Measurements from ENCODE around the gene PNLIPRP1. TPM values are rescaled to one million over a fixed set of nuclear protein-coding genes. Genes with fewer than 3 reads are reported as not detected.

The PNLIPRP1 gene
- total RNA-seq, 1 experiment from 2014 or later = not detected

GRCh38 chr10:116637830-116638229 lies 47.1 kb downstream of the PNLIPRP1 start:
- H3K9me3 ChIP-seq = no peaks in the 10 kb centered on the region; the same call in 1 of the 2 replicates
- no peaks in the 10 kb centered on the region for H3K36me3 ChIP-seq
- no peak overlapping the region for H3K4me3 ChIP-seq
- H3K27me3 ChIP-seq = no peaks in the 10 kb centered on the region; the same call in none of the 2 replicates
- no peak for DNase-seq

DNA sequence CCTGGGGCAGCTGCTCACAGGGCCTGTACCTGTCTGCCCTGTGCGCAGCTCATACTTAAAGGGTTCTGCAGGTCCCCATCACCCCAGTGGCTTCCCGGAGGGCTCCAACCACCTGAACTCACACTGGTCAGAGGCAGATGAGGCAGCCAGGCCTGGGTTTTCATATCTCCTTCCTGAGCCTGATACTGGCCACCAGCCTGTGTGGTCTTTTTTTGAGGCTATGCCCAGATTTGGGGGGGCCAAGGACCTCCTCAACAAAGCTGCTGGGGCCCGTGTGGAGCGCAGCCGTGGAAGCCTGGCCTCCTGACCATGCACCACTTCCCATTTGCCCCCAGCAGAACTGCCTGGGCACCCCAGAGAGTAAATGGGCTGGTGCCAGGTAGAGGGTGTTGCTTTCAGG lies 55.7 kb downstream of the PNLIPRP1 start:
- Histone ChIP-seq H3K4me3 (no peak overlapping the region), H3K27me3 (no peaks in the 10 kb centered on the region), H3K36me3 (no peaks in the 10 kb centered on the region), H3K9me3 (no peaks in the 10 kb centered on the region; the same call in 1 of the 2 replicates)
- no peak for DNase-seq

- Histone ChIP-seq H3K4me3 (no peak overlapping the region), H3K36me3 (no peaks in the 10 kb centered on the region), H3K9me3 (peaks cover 4% of the 10 kb centered on the region), H3K27me3 (no peaks in the 10 kb centered on the region)
- DNase-seq = no peak
Observed at GRCh38 chr10:116648903-116649302, 58.1 kb downstream of the PNLIPRP1 start.

GRCh38 chr10:116653885-116654284 lies 63.1 kb downstream of the PNLIPRP1 start:
- Histone ChIP-seq H3K9me3 (peaks cover 4% of the 10 kb centered on the region), H3K4me3 (no peak overlapping the region), H3K27me3 (no peaks in the 10 kb centered on the region), H3K36me3 (no peaks in the 10 kb centered on the region)
- DNase-seq = no peak

- no peak for DNase-seq
Observed at GRCh38 chr10:116654816-116655215, 64.1 kb downstream of the PNLIPRP1 start.

DNA sequence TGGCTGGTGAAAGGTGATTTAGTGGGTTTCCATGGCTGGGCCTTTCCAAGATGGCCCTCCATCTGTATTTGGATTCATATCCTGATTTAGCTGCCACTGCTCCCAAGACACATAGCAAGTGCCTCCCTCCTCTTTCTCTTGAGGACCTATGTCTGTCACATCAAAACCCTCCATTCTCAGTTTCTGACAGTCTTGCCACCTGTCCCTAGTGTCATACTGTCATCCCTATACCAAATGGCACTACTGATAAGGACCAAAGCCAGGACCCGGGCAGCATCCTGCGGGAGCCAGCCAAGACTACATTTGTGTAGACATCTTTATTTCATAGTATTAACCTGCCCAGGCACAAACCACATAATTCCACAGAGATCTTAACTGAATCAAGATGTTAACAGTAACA lies 64.8 kb downstream of the PNLIPRP1 start:
- no peak for DNase-seq
- Histone ChIP-seq H3K9me3 (peaks cover 4% of the 10 kb centered on the region), H3K36me3 (no peaks in the 10 kb centered on the region), H3K27me3 (no peaks in the 10 kb centered on the region), H3K4me3 (no peak overlapping the region)

More at GRCh38 chr10:116654816-116655215, 64.1 kb downstream of the PNLIPRP1 start:
- H3K36me3 ChIP-seq = no peaks in the 10 kb centered on the region
- no peaks in the 10 kb centered on the region for H3K27me3 ChIP-seq
- H3K4me3 ChIP-seq = no peak overlapping the region
- H3K9me3 ChIP-seq = peaks cover 4% of the 10 kb centered on the region

DNA sequence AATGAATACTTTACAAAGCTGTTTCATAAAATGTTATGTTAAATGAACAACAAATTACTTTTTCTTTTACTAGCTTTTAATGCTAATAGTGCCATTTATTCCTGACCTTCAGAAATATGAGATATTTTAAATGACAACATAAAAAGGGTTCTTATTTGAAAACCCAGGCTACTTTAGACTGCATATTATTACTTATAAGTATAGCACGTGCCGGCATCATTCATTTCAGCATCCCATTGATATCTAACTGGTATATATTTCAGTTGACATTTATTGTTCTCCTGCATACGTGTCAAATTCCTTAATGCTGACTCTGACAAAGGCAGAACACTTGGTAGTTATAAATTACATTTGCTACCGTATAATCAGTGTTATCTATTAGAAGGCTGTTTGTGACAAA lies 65.3 kb downstream of the PNLIPRP1 start:
- DNase-seq = no peak
- Histone ChIP-seq H3K9me3 (peaks cover 4% of the 10 kb centered on the region), H3K36me3 (no peaks in the 10 kb centered on the region), H3K4me3 (no peak overlapping the region), H3K27me3 (no peaks in the 10 kb centered on the region)

DNA sequence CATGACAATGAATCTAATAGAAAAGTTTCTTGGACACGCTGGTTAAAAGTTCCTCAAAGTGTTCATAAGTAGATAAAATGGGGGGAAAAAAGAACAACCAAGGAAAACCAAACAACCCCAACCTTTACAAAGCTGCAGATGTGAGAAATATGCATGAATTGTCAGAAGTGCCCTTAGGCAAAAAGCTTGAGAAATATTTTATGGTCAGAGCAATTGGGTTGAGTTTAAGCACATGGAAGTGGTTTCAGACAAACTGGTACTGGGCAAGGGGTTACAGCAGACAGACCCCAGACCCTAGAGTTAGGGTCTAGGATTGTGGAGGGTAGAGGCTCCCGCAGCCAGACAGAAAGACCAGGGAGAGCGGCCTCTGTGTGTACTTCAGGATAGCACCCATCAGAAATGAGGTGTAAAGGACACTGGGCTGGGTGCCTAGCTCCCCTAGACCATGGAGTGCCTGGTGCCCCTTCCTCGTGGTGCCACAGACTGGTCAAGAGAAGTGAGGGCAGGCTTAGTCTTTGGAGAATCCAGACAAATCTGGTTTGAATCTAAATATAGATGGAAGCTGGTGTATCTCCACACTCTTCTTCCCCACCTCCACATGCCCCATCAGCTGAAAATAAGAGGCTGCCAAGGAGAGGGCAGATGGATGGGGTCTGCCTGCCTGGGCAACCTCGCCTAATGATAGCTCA lies 67.2 kb downstream of the PNLIPRP1 start:
- Histone ChIP-seq H3K27me3 (no peaks in the 10 kb centered on the region), H3K9me3 (no peaks in the 10 kb centered on the region), H3K4me3 (no peak overlapping the region), H3K36me3 (no peaks in the 10 kb centered on the region)
- no peak for DNase-seq

Other genes with a start within 250 kb of the PNLIPRP1 start
- not detected in 2 replicates for gene PNLIPRP3, start 163.1 kb upstream of the PNLIPRP1 start, total RNA-seq (2014; rRNA removed; shearing (Covaris generic); ENCODE audit: low replicate concordance)
- gene PNLIP, start 45.0 kb upstream of the PNLIPRP1 start, total RNA-seq (2014; rRNA removed; shearing (Covaris generic); ENCODE audit: low replicate concordance) = not detected in 2 replicates
- gene PNLIPRP2, start 30.0 kb downstream of the PNLIPRP1 start, total RNA-seq (2014; rRNA removed; shearing (Covaris generic); ENCODE audit: low replicate concordance) = not detected in 2 replicates
- gene HSPA12A, start 151.6 kb downstream of the PNLIPRP1 start, total RNA-seq (2014; rRNA removed; shearing (Covaris generic); ENCODE audit: low replicate concordance) = 2.6 and 2.8 TPM in 2 replicates

Measured in MG63 (cell line).